ENCODE results near the gene FAM222A.

The FAM222A gene

GRCh38 chr12:109741286-109741969 lies 27.8 kb downstream of the FAM222A start:
- Mint-ChIP-seq H3K27me3 (peaks cover 10% of the 10 kb centered on the region), H3K27ac (no peak overlapping the region)

GRCh38 chr12:109741970-109742703 lies 28.5 kb downstream of the FAM222A start:
- DNase-seq, result no peak
- Mint-ChIP-seq H3K27me3 (peaks cover 5% of the 10 kb centered on the region), H3K4me3 (no peak overlapping the region), H3K36me3 (ENCODE audit: low read depth) (no peaks in the 10 kb centered on the region), H3K9me3 (no peaks in the 10 kb centered on the region), H3K4me1 (ENCODE audit: low read depth) (no peaks in the 10 kb centered on the region), H3K27ac (no peak overlapping the region)

More at GRCh38 chr12:109741286-109741969, 27.8 kb downstream of the FAM222A start:
- Mint-ChIP-seq H3K36me3 (ENCODE audit: low read depth) (no peaks in the 10 kb centered on the region), H3K9me3 (no peaks in the 10 kb centered on the region), H3K4me3 (no peak overlapping the region), H3K4me1 (ENCODE audit: low read depth) (no peaks in the 10 kb centered on the region)
- DNase-seq, result no peak

- no peaks in the 10 kb centered on the region for H3K9me3 Mint-ChIP-seq
- no peak overlapping the region for H3K4me3 Mint-ChIP-seq
- H3K36me3 Mint-ChIP-seq (ENCODE audit: low read depth), result no peaks in the 10 kb centered on the region
- H3K27me3 Mint-ChIP-seq, result peaks cover 5% of the 10 kb centered on the region
- H3K4me1 Mint-ChIP-seq (ENCODE audit: low read depth), result no peaks in the 10 kb centered on the region
- DNase-seq, result no peak
- no peak overlapping the region for H3K27ac Mint-ChIP-seq
Observed at GRCh38 chr12:109743076-109743910, 29.7 kb downstream of the FAM222A start.

- Mint-ChIP-seq H3K27me3 (peaks cover 5% of the 10 kb centered on the region), H3K4me3 (no peak overlapping the region), H3K27ac (no peak overlapping the region), H3K9me3 (no peaks in the 10 kb centered on the region), H3K4me1 (ENCODE audit: low read depth) (no peaks in the 10 kb centered on the region), H3K36me3 (ENCODE audit: low read depth) (no peaks in the 10 kb centered on the region)
- no peak for DNase-seq
Observed at GRCh38 chr12:109744026-109744425, 30.4 kb downstream of the FAM222A start.

- H3K9me3 Mint-ChIP-seq, result no peaks in the 10 kb centered on the region
- DNase-seq, result no peak
- no peaks in the 10 kb centered on the region for H3K36me3 Mint-ChIP-seq (ENCODE audit: low read depth)
- H3K27me3 Mint-ChIP-seq, result peaks cover 5% of the 10 kb centered on the region
- no peak overlapping the region for H3K4me3 Mint-ChIP-seq
- H3K4me1 Mint-ChIP-seq (ENCODE audit: low read depth), result no peaks in the 10 kb centered on the region
- no peak overlapping the region for H3K27ac Mint-ChIP-seq
Observed at GRCh38 chr12:109744986-109745942, 31.6 kb downstream of the FAM222A start.

GRCh38 chr12:109752117-109753053 lies 38.8 kb downstream of the FAM222A start:
- Mint-ChIP-seq H3K27ac (no peak overlapping the region), H3K4me3 (no peak overlapping the region), H3K4me1 (ENCODE audit: low read depth) (no peaks in the 10 kb centered on the region), H3K9me3 (peaks cover 20% of the 10 kb centered on the region), H3K36me3 (ENCODE audit: low read depth) (peaks cover 8% of the 10 kb centered on the region), H3K27me3 (peaks cover 9% of the 10 kb centered on the region)
- DNase-seq, result no peak

- Mint-ChIP-seq H3K27me3 (peaks cover 9% of the 10 kb centered on the region), H3K27ac (no peak overlapping the region), H3K9me3 (peaks cover 22% of the 10 kb centered on the region), H3K36me3 (ENCODE audit: low read depth) (peaks cover 8% of the 10 kb centered on the region), H3K4me1 (ENCODE audit: low read depth) (no peaks in the 10 kb centered on the region), H3K4me3 (no peak overlapping the region)
- no peak for DNase-seq
Observed at GRCh38 chr12:109753054-109753401, 39.4 kb downstream of the FAM222A start.

- Mint-ChIP-seq H3K27me3 (peaks cover 9% of the 10 kb centered on the region), H3K27ac (no peak overlapping the region), H3K9me3 (peaks cover 22% of the 10 kb centered on the region), H3K36me3 (ENCODE audit: low read depth) (peaks cover 8% of the 10 kb centered on the region), H3K4me3 (no peak overlapping the region), H3K4me1 (ENCODE audit: low read depth) (no peaks in the 10 kb centered on the region)
- no peak for DNase-seq
Observed at GRCh38 chr12:109753959-109754358, 40.3 kb downstream of the FAM222A start.

GRCh38 chr12:109756457-109756856 lies 42.8 kb downstream of the FAM222A start:
- Mint-ChIP-seq H3K27ac (no peak overlapping the region), H3K4me1 (ENCODE audit: low read depth) (no peaks in the 10 kb centered on the region), H3K4me3 (no peak overlapping the region), H3K27me3 (peaks cover 9% of the 10 kb centered on the region), H3K36me3 (ENCODE audit: low read depth) (peaks cover 8% of the 10 kb centered on the region), H3K9me3 (peaks cover 22% of the 10 kb centered on the region)
- DNase-seq, result no peak

GRCh38 chr12:109757671-109758265 lies 44.1 kb downstream of the FAM222A start:
- DNase-seq, result no peak

GRCh38 chr12:109758426-109759420 lies 45.1 kb downstream of the FAM222A start:
- Mint-ChIP-seq H3K27me3 (peaks cover 9% of the 10 kb centered on the region), H3K9me3 (peaks cover 22% of the 10 kb centered on the region), H3K27ac (no peak overlapping the region), H3K36me3 (ENCODE audit: low read depth) (peaks cover 8% of the 10 kb centered on the region), H3K4me3 (no peak overlapping the region), H3K4me1 (ENCODE audit: low read depth) (peaks cover 6% of the 10 kb centered on the region)
- no peak for DNase-seq

More at GRCh38 chr12:109757671-109758265, 44.1 kb downstream of the FAM222A start:
- Mint-ChIP-seq H3K27ac (no peak overlapping the region), H3K4me3 (no peak overlapping the region), H3K9me3 (peaks cover 22% of the 10 kb centered on the region), H3K27me3 (peaks cover 9% of the 10 kb centered on the region), H3K36me3 (ENCODE audit: low read depth) (peaks cover 8% of the 10 kb centered on the region), H3K4me1 (ENCODE audit: low read depth) (no peaks in the 10 kb centered on the region)

- no peak for DNase-seq
- peaks cover 22% of the 10 kb centered on the region for H3K9me3 Mint-ChIP-seq
- no peak overlapping the region for H3K4me3 Mint-ChIP-seq
- H3K4me1 Mint-ChIP-seq (ENCODE audit: low read depth), result peaks cover 6% of the 10 kb centered on the region
- peaks cover 8% of the 10 kb centered on the region for H3K36me3 Mint-ChIP-seq (ENCODE audit: low read depth)
- H3K27ac Mint-ChIP-seq, result no peak overlapping the region
- H3K27me3 Mint-ChIP-seq, result peaks cover 9% of the 10 kb centered on the region
Observed at GRCh38 chr12:109759595-109759994, 46.0 kb downstream of the FAM222A start.
